ENCODE data around the gene EMID1.

Gene EMID1

GRCh38 chr22:29205594-29206371 is at the start of gene EMID1:
Gene EMID1 (plus strand): TSS chr22:29205896. CDS start chr22:29206039, 143 bp downstream.
- peak; percentile 24 for DNase-seq (ENCODE audit: low read depth)

DNA sequence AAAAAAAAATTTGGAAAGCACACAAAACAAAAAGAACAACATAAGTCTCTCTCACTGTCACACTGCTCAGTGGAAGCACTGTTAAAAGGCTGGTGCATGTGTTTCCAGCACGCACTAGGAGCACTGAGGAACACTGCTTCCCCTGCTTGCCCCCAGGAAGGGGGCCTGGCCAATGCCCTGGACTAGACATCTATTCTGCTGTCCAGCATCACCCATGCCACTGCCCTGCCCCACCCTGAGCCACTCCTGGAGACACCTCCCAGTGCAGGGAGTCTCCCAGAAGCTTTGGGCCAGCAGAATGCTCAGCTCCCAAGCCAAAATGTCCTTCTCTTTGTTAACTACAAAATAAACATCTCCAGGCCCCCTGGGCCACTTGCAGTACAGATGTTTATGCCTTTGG is 49.7 kb upstream of the EMID1 start:
- no peak for DNase-seq (ENCODE audit: low read depth)

- peak; percentile 24 for DNase-seq (ENCODE audit: low read depth)
Measured at GRCh38 chr22:29156507-29156906, 49.2 kb upstream of the EMID1 start.

DNA sequence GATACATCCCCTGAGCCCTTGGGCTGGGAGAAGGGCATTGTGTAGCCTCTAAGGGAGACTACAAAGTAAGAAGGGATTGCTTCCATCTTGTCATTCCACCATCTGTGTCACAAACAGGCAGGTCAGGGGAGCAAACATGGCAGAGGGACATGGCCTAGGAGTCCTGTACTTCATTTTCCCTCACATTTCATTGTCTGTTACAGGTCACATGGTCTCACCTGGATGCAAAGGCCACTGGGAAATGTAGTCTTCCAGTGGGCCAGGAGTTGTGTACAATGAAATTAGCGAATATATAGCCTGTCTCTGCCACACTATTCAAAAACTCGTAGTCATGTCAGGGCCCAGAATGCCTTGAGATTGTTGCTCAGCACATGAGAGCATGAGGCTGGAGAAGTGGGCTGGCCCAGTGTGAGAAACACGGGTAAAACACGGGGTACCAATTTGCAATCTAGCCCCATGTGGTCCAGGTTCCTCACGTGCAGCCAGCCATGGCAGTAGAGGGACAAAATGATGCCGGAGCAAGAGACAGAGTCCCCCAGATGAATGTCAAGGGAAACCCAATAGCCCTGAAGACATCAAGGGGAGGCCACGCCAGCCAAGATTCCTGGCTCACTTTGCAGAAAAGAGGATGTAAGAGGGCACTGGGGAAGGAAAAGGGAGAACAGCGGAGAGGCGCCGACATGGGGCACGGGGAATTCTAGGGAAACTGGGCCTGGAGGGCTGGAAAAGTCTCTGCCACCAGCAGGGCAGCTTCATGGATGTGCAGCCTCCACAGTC is 47.7 kb upstream of the EMID1 start:
- DNase-seq (ENCODE audit: low read depth): no peak

- peak; percentile 10 for DNase-seq (ENCODE audit: low read depth)
Measured at GRCh38 chr22:29158546-29158945, 47.1 kb upstream of the EMID1 start.

DNA sequence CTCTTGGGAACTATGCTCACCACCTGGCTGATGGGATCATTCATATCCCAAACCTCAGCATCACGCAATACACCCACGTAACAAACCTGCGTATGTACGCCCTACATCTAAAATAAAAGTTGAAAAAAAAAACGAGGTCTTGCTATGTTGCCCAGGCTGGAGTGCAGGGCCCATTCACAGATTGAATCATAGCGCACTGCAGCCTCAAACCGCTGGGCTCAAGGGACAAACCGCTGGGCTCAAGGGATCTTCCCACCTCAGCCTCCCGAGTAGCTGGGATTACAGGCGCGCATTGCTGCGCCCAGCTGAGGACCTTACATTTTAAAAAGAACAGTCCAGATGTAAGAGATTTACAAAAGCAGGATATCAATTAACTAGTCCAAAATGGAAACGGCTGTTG is 41.9 kb upstream of the EMID1 start:
- no peak for DNase-seq (ENCODE audit: low read depth)

DNA sequence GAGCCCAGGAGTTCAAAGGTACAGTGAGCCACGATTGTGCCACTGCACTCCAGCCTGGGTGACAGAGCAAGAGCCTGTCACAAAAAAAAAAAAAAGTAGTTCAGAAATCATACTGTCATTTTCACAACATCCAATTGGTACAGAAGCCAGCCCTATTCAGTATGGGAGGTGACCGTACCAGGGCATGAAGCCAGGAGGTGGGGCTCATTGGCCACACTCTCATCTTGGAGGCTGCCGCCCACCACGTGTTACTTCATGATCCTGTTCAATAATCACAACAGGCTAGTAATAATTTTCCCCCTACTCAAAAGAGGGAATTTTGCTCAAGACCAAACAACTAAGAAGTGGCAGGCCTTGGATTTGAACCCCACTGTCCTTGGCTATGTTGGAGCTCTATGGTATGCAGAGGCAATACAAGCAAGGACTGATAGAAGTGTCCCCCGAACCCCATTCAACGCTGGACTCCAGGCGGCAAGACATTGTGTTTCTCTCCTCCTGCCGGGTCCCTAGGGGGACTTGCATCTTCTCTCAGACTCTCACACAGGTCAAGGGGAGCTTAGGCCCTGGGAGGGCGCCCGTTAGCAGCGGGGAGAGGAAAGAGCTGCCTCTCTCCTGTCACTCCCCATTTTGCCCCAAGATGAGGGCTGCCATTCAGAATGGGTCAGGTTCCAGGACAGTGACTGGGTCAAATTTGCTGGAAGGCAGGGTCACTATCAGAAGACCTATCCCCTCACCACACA is 40.2 kb upstream of the EMID1 start:
- no peak for DNase-seq (ENCODE audit: low read depth)

GRCh38 chr22:29166180-29166579 is 39.5 kb upstream of the EMID1 start:
- no peak for DNase-seq (ENCODE audit: low read depth)

DNA sequence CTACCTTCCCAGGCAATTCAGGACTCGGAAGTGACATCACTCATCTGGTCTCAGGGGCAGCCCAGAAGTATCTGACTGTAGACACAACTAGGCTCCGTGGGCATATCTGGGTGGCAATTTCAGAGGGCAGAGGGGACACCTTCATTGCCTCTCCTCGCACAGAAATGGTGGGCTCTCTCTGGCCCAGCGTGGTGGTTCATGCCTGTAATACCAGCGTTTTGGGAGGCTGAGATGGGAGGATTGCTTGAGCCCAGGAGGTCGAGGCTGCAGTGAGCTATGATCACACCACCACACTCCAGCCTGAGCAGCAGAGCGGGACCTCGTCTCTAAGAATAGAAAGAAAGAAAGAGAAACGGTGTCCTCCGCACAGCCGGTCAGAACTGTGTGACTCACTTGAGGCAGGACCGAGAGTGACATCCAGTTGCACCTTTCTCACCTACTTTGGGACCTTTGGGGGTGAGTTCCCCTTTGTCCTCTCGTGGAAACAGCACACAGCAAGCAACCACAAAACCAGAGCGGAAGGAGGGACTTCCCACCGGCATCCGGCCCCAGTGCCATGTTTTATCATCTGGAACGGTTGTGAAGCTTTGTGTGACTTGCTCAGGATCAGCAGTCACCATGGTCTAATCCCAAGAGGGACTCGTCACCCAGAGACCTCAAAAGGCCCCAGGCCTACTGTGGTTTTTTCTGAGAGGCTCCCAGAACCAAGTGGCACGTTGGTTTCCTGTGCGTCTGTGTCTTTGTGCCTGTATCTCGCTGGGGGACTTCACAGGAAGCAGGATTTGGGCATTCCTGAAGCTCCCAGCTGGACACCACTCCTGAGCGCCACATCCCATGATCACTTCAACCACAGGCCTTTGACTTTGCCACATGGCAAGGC is 38.4 kb upstream of the EMID1 start:
- DNase-seq (ENCODE audit: low read depth): no peak

DNA sequence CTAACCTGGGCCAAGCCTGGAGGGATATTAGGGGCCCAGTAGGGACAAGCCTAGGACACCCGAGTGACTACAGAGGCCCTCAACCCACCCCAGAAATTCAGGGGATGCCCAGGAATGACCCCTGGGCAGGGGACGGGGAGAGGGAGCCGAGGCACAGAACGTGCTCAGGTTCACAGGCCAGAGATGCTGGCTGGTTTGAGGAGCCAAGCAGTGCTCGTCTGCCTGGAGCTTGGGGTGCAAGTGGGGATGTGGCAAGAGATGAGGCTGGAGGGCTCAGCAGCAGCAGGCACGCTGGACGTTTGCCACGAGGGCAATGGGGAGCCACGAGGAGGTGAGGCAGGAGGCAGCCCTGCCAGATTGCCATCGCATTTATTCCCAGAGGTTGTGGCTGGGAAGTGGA is 34.0 kb upstream of the EMID1 start:
- DNase-seq (ENCODE audit: low read depth): no peak

DNA sequence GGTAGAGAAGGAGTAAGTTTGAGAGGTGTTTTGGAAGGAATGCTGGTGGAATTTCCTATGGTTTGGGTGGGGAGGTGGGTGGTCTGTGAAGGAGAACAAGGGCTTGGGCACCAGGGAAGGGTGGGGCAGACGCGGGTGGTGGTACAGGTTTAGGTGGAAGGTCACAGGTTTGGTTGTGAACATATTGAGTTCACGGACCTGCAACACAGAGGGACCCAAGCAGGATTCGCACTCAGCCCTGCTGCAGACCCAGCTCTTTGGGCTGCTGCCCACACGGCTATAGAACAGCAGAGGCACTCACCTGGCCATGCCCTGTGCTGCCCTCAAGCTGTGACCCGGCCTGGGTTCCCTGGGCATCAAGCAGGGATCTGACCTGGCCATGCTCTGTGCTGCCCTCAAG is 33.5 kb upstream of the EMID1 start:
- no peak for DNase-seq (ENCODE audit: low read depth)

DNA sequence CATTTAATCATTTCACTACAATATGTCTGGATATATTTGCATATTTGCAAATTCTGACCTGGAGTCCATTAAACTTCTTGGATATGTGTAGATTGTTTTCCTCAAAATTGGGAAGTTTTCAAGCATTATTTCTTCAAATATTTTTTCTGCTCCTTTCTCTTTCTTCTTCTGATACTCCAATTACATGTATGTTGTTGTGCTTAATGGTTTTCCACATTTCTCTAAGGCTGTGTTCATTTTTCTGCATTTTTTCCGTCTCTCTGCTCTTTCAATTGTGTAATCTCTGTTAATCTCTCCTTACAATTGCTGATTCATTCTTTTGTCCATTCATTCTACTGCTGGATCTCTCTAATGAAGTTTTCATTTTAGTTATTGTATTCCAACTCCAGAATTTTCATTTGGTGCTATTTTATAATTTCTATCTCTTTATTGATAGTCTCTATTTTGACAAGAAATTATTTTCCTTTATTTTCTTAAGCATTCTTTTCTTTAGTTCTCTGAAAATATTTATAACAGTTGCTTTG is 30.3 kb upstream of the EMID1 start:
- no peak for DNase-seq (ENCODE audit: low read depth)

DNA sequence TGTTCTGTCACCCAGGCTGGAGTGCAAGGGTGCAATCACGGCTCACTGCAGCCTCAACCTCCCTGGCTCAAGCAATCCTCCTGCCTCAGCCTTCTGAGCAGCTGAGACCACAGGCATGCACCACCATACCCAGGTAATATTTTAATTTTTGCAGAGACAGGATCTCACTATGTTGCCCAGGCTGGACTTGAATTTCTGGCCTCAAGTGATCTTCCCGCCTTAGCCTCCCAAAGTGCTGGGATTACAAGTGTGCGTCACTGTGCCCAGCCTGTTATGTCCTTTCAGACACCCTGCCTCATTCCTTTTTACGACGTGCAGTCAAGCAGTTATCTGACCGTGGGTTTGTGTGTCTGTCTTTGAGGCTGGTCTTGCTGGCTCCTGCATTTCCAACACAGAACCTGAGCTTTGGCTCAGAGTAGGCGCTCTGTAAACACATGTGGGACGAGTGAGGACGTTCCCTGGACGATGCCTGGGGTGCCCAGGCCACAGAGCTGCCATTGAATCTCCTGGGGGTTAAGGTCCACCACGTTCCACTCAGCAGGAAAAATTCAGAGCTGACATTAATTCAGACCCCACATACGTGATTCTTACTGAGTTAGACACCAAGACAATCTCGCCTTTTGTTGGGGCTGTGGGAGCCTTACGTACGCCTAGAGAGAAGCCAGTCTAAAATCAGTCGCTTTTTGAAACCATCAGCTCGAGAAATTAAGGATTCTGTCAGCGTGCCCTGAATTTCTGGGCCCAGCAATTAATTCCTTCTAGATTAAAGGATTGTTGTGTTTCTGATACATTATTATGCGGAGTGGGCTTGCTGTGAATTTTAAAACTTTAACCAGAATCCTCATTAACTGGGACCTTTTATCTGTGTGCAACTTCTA is 21.5 kb upstream of the EMID1 start:
- no peak for DNase-seq (ENCODE audit: low read depth)

- DNase-seq (ENCODE audit: low read depth): no peak
Measured at GRCh38 chr22:29184849-29185490, 20.7 kb upstream of the EMID1 start.

DNA sequence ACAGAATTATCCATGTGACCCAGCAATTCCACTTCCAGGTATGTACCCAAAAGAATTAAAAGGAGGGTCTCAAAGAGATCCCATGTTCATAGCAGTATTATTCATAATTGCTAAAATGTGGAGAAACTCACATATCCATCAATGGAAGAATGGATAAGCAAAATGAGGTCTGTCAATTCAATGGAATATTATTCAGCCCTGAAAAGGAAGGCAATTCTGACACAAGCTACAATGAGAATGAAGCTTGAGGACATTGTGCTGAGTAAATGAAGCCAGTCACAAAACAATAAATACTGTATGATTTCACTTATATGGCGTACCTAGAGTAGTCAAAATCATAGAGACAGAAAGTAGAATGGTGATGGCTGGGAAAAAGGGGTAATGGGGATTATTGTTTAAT is 19.4 kb upstream of the EMID1 start:
- no peak for DNase-seq (ENCODE audit: low read depth)

GRCh38 chr22:29187831-29188230 is 17.9 kb upstream of the EMID1 start:
- no peak for DNase-seq (ENCODE audit: low read depth)

DNA sequence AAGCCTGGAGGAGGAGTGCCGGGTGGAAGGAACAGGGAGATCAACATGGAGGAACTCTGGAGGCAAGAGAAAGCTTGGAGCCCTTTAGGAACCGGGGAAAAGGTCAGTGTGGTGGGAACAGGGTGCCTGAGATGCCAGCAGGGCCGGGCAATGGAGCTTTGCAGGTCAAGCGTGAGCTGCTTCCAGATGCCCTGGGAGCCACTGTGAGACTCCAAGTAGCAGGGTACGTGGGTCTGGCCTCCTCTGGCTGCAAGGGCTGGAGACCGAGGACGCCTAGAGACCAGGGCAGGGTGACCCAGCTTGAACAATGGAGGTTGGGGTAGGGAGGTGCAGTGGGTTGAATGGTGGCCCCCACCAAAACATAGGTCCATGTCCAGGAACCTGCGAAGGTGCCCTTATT is 15.6 kb upstream of the EMID1 start:
- DNase-seq (ENCODE audit: low read depth): no peak

GRCh38 chr22:29190918-29191317 is 14.8 kb upstream of the EMID1 start:
- no peak for DNase-seq (ENCODE audit: low read depth)

DNA sequence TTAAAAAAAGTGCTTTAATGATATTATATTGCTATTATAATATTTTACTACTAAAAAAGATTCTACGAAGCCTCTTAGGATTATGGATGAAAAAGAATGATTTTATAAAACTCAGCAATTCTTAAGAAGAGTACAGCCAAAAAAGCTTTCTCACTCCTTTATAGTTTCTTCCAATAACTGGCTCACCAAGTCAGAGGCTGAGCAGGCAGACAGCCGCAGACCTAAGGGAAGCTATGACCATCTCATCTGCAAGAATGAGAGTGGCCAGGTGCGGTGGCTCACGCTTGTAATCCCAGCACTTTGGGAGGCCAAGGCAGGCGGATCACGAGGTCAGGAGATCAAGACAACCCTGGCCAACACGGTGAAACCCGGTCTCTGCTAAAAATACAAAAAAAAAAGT is 12.7 kb upstream of the EMID1 start:
- DNase-seq (ENCODE audit: low read depth): no peak

- no peak for DNase-seq (ENCODE audit: low read depth)
Measured at GRCh38 chr22:29194184-29194583, 11.5 kb upstream of the EMID1 start.

Data from EH (cell line).